ENCODE data around the gene DLGAP4.

- no peak for TF ChIP-seq POLR2A (IDR thresholded peaks at IDR 0.05)
- no peak for TF ChIP-seq CTCF (IDR thresholded peaks at IDR 0.05)
- TF ChIP-seq POLR2AphosphoS5 (IDR thresholded peaks at IDR 0.05): no peak
Measured at GRCh38 chr20:36576081-36576445, 269.9 kb downstream of the DLGAP4 start.

Data from breast epithelium (tissue), 3 donors.